OCI-LY7 (cell line): ENCODE data around the gene EMSY. TPM values are rescaled to one million over a fixed set of nuclear protein-coding genes. Genes with fewer than 3 reads are reported as not detected.

Experiments used
- BruUV-seq: library from RNA; stranded (reverse); fragments of 400-500 nt; replicated peaks from 2 replicates; lab custom pipeline; 2021; lab: Mats Ljungman, UMichigan
- CTCF ChIA-PET: fragments of 300-600 bp; sonication (Branson Sonifier 250); formaldehyde crosslinking; loops from one replicate; lab custom pipeline; 2022; ENCODE audit warnings: antibody characterized with exemption; ENCODE audit not compliant: unreplicated experiment; lab: Charles Lee
- POLR2A ChIA-PET: fragments of 300-600 bp; sonication (Branson Sonifier 250); formaldehyde crosslinking; loops from one replicate; lab custom pipeline; 2022; ENCODE audit warnings: antibody characterized with exemption; lab: Charles Lee
- DNase-seq: peaks from one replicate; pipeline ENCODE4 v3.0.0-alpha.2; 2015; ENCODE audit warnings: low spot score
- H2AFZ ChIP-seq: fragments of 200-600 bp; sonication (generic), shearing (Covaris generic); 2 replicates; pipeline ENCODE4 v1.6.1; 2014; ENCODE audit warnings: mild to moderate bottlenecking, antibody characterized with exemption, low read length, moderate library complexity
- H3K27ac ChIP-seq: fragments of 200-600 bp; sonication (generic); 2 replicates; pipeline ENCODE4 v1.5.1; 2014; ENCODE audit warnings: mixed run types, low read depth, mild to moderate bottlenecking, moderate library complexity, low read length, inconsistent platforms; ENCODE audit not compliant: poor library complexity, severe bottlenecking
- H3K36me3 ChIP-seq: fragments of 200-600 bp; sonication (generic); 2 replicates; pipeline ENCODE4 v1.6.1; 2014; ENCODE audit warnings: mild to moderate bottlenecking, antibody characterized with exemption, low read length, moderate library complexity, mixed read lengths; ENCODE audit not compliant: insufficient read depth
- H3K4me1 ChIP-seq: fragments of 200-600 bp; sonication (generic); 2 replicates; pipeline ENCODE4 v1.5.1; 2014; ENCODE audit warnings: mild to moderate bottlenecking, low read length; ENCODE audit not compliant: insufficient read depth, poor library complexity, severe bottlenecking
- H3K4me2 ChIP-seq: fragments of 200-600 bp; sonication (generic); 2 replicates; pipeline ENCODE4 v1.6.1; 2014; ENCODE audit warnings: mild to moderate bottlenecking, low read length
- H3K4me3 ChIP-seq: fragments of 200-600 bp; sonication (generic); 2 replicates; pipeline ENCODE4 v1.5.1; 2014; ENCODE audit warnings: mild to moderate bottlenecking, low read depth, low read length; ENCODE audit not compliant: poor library complexity, severe bottlenecking
- H3K79me2 ChIP-seq: fragments of 200-600 bp; sonication (generic); 2 replicates; pipeline ENCODE4 v1.6.1; 2016; ENCODE audit warnings: low read depth, mild to moderate bottlenecking, low read length, moderate library complexity, mixed read lengths; ENCODE audit not compliant: insufficient read depth
- H3K9me2 ChIP-seq: fragments of 200-600 bp; sonication (generic); 2 replicates; pipeline ENCODE4 v1.6.1; 2016; ENCODE audit warnings: mild to moderate bottlenecking, low read length, mixed read lengths; ENCODE audit not compliant: insufficient read depth
- H3K9me3 ChIP-seq: fragments of 200-600 bp; sonication (generic); 2 replicates; pipeline ENCODE4 v1.6.1; 2014; ENCODE audit warnings: mild to moderate bottlenecking, mixed run types, low read length, mixed read lengths
- H4K20me1 ChIP-seq: fragments of 200-600 bp; sonication (generic); 2 replicates; pipeline ENCODE4 v1.6.1; 2014; ENCODE audit warnings: mild to moderate bottlenecking, antibody characterized with exemption, low read length, moderate library complexity, mixed read lengths; ENCODE audit not compliant: insufficient read depth
- CTCF ChIP-seq: fragments of 200-600 bp; sonication (generic); conservative IDR thresholded peaks from 2 replicates; pipeline ENCODE4 v1.5.1; 2014; ENCODE audit warnings: mild to moderate bottlenecking, antibody characterized with exemption, low read length, moderate library complexity, mixed read lengths
- EZH2phosphoT487 ChIP-seq: fragments of 200-600 bp; sonication (generic); IDR thresholded peaks from 2 replicates; pipeline ENCODE4 v1.6.1; 2018; ENCODE audit warnings: low read depth, borderline replicate concordance, mild to moderate bottlenecking, mixed run types, antibody characterized with exemption, low read length, moderate library complexity, mixed read lengths
- intact Hi-C: fragments of 100-400 bp; cut with micrococcal nuclease; formaldehyde crosslinking; loops from one replicate; pipeline ENCODE4 v1.10.0; 2022; ENCODE audit not compliant: unreplicated experiment
- total RNA-seq, 2 experiments: library from RNA; depleted of rRNA in 1 of 2; stranded (reverse); fragments of >200 nt in 1 of 2; shearing (Covaris generic) in 1 of 2; gene quantifications; 2 replicates each; pipeline ENCODE4 v1.2.3, GENCODE V29; 2014 to 2022

Gene EMSY
- total RNA-seq, 2 experiments from 2014 or later, result 26.3 to 29.8 TPM

GRCh38 chr11:76558891-76559290, 114.1 kb downstream of the EMSY start:
- H3K36me3 ChIP-seq, result no peaks in the 10 kb centered on the region
- no peaks in the 10 kb centered on the region for H3K9me2 ChIP-seq
- CTCF ChIA-PET, result no interaction called here
- H3K4me1 ChIP-seq, result no peaks in the 10 kb centered on the region
- BruUV-seq, result no TSS peak
- H3K9me3 ChIP-seq, result no peaks in the 10 kb centered on the region
- DNase-seq, result no peak
- no peak overlapping the region for H3K4me2 ChIP-seq
- H3K4me3 ChIP-seq, result no peak overlapping the region
- no peak overlapping the region for H2AFZ ChIP-seq
- POLR2A ChIA-PET, result interaction anchor here (0.5 kb wide), 1 partner anchor 1033 kb away, joined by 4 read pairs; the partner anchor contains the start of gene GDPD5
- no peak overlapping the region for H3K27ac ChIP-seq
- TF ChIP-seq EZH2phosphoT487 (no peak), CTCF (no peak)
- H4K20me1 ChIP-seq, result no peaks in the 10 kb centered on the region
- no peaks in the 10 kb centered on the region for H3K79me2 ChIP-seq
- intact Hi-C loops, result no loop called here

- POLR2A ChIA-PET, result interaction anchor here (0.5 kb wide), 1 partner anchor 1033 kb away, joined by 4 read pairs; the partner anchor contains the start of gene GDPD5
- no TSS peak for BruUV-seq
These were observed 114.5 kb downstream of the EMSY start for GRCh38 chr11:76559346-76559745.

More at GRCh38 chr11:76559346-76559745, 114.5 kb downstream of the EMSY start:
- H3K36me3 ChIP-seq, result no peaks in the 10 kb centered on the region
- TF ChIP-seq EZH2phosphoT487 (no peak), CTCF (no peak)
- CTCF ChIA-PET, result no interaction called here
- no peaks in the 10 kb centered on the region for H4K20me1 ChIP-seq
- H3K4me3 ChIP-seq, result no peak overlapping the region
- H2AFZ ChIP-seq, result no peak overlapping the region
- no peak overlapping the region for H3K4me2 ChIP-seq
- no peak for DNase-seq
- intact Hi-C loops, result no loop called here
- no peaks in the 10 kb centered on the region for H3K9me3 ChIP-seq
- no peaks in the 10 kb centered on the region for H3K4me1 ChIP-seq
- H3K27ac ChIP-seq, result no peak overlapping the region
- H3K79me2 ChIP-seq, result no peaks in the 10 kb centered on the region
- H3K9me2 ChIP-seq, result no peaks in the 10 kb centered on the region
